IMR-90 (cell line): ENCODE measurements around the gene NATD1. TPM values are rescaled to one million over a fixed set of nuclear protein-coding genes. Genes with fewer than 3 reads are reported as not detected.

ENCODE experiments used
- ATAC-seq: fragments of 200-7000 bp; cut with Tn5 transposase; 2 replicates; pipeline ENCODE4 v1.9.1; 2020; ENCODE audit warnings: low read depth, mild to moderate bottlenecking, moderate library complexity
- BruUV-seq: library from RNA; stranded (reverse); fragments of 400-500 nt; replicated peaks from 2 replicates; lab custom pipeline; 2021; lab: Mats Ljungman, UMichigan
- CTCF ChIA-PET: fragments of 300-600 bp; formaldehyde crosslinking; extraction: SDS; loops from one replicate; lab custom pipeline; 2021; ENCODE audit warnings: antibody characterized with exemption; lab: Yijun Ruan, JAX
- POLR2A ChIA-PET: fragments of 300-600 bp; sonication (Branson Sonifier 250); formaldehyde crosslinking; loops from one replicate; lab custom pipeline; 2022; ENCODE audit warnings: antibody characterized with exemption; ENCODE audit not compliant: unreplicated experiment; lab: Charles Lee
- DNase-seq: peaks from one replicate; pipeline ENCODE4 v3.0.0; 2013
- H2AFZ ChIP-seq: replicated peaks from 2 replicates; pipeline ENCODE3; 2013; ENCODE audit warnings: low read length, mild to moderate bottlenecking; ENCODE audit not compliant: poor library complexity
- H2AK5ac ChIP-seq: 2 replicates; pipeline ENCODE4 v1.6.1; 2013; ENCODE audit warnings: low read depth, low read length, inconsistent platforms
- H2AK9ac ChIP-seq: replicated peaks from 2 replicates; pipeline ENCODE3; 2013; ENCODE audit warnings: mild to moderate bottlenecking, low read depth, low read length, moderate library complexity; ENCODE audit not compliant: poor library complexity
- H2BK120ac ChIP-seq: 2 replicates; pipeline ENCODE4 v1.6.1; 2013; ENCODE audit warnings: low read depth, low read length, inconsistent platforms
- H2BK15ac ChIP-seq: 3 replicates; pipeline ENCODE4 v1.6.1; 2013; ENCODE audit warnings: low read depth, low read length, inconsistent platforms
- H2BK20ac ChIP-seq: 2 replicates; pipeline ENCODE4 v1.6.1; 2013; ENCODE audit warnings: low read depth, mild to moderate bottlenecking, inconsistent platforms, low read length, moderate library complexity
- H2BK5ac ChIP-seq: 2 replicates; pipeline ENCODE4 v1.6.1; 2013; ENCODE audit warnings: mild to moderate bottlenecking, low read depth, low read length, inconsistent platforms; ENCODE audit not compliant: poor library complexity, severe bottlenecking
- H3K14ac ChIP-seq: replicated peaks from 2 replicates; pipeline ENCODE4 v1.6.1; 2013; ENCODE audit warnings: low read depth, low read length, inconsistent platforms
- H3K18ac ChIP-seq: 2 replicates; pipeline ENCODE4 v1.6.1; 2013; ENCODE audit warnings: low read depth, low read length, control low read depth
- H3K23ac ChIP-seq: 2 replicates; pipeline ENCODE4 v1.6.1; 2013; ENCODE audit warnings: low read depth, low read length, inconsistent platforms
- H3K27ac ChIP-seq: 2 replicates; pipeline ENCODE4 v1.5.1; 2013; ENCODE audit warnings: mild to moderate bottlenecking, control low read depth, low read length; ENCODE audit not compliant: insufficient read depth
- H3K27me3 ChIP-seq: 2 replicates; pipeline ENCODE4 v1.6.1; 2013; ENCODE audit warnings: low read length; ENCODE audit not compliant: control insufficient read depth, insufficient read depth
- H3K36me3 ChIP-seq: 2 replicates; pipeline ENCODE4 v1.6.1; 2013; ENCODE audit warnings: low read length, mixed read lengths; ENCODE audit not compliant: control insufficient read depth, insufficient read depth
- H3K4ac ChIP-seq: 2 replicates; pipeline ENCODE4 v1.6.1; 2013; ENCODE audit warnings: low read depth, low read length, inconsistent platforms
- H3K4me1 ChIP-seq: 2 replicates; pipeline ENCODE4 v1.6.1; 2013; ENCODE audit warnings: low read length, mixed read lengths; ENCODE audit not compliant: control insufficient read depth, insufficient read depth
- H3K4me2 ChIP-seq: 2 replicates; pipeline ENCODE4 v1.6.1; 2013; ENCODE audit warnings: low read depth, mild to moderate bottlenecking, control low read depth, low read length, moderate library complexity
- H3K4me3 ChIP-seq: 2 replicates; pipeline ENCODE4 v1.5.1; 2013; ENCODE audit warnings: low read depth, mild to moderate bottlenecking, control low read depth, low read length, moderate library complexity; ENCODE audit not compliant: insufficient read depth
- H3K56ac ChIP-seq: 2 replicates; pipeline ENCODE4 v1.6.1; 2013; ENCODE audit warnings: low read length, inconsistent platforms; ENCODE audit not compliant: insufficient read depth; ENCODE audit errors: extremely low read depth
- H3K79me1 ChIP-seq, 2 experiments: 2 replicates each; pipeline ENCODE4 v1.6.1; 2013; ENCODE audit warnings: low read length in 2 of 2, inconsistent platforms in 1 of 2, low read depth in 1 of 2
- H3K9ac ChIP-seq: 2 replicates; pipeline ENCODE4 v1.6.1; 2013; ENCODE audit warnings: low read depth, low read length, control low read depth
- H3K9me1 ChIP-seq: 2 replicates; pipeline ENCODE4 v1.6.1; 2013; ENCODE audit warnings: low read length, inconsistent platforms; ENCODE audit not compliant: insufficient read depth
- H3K9me3 ChIP-seq: 2 replicates; pipeline ENCODE4 v1.6.1; 2013; ENCODE audit warnings: low read length; ENCODE audit not compliant: control insufficient read depth, insufficient read depth
- H4K20me1 ChIP-seq: 2 replicates; pipeline ENCODE4 v1.6.1; 2013; ENCODE audit warnings: low read length, inconsistent platforms; ENCODE audit not compliant: insufficient read depth
- H4K5ac ChIP-seq: 2 replicates; pipeline ENCODE4 v1.6.1; 2013; ENCODE audit warnings: mild to moderate bottlenecking, low read depth, low read length, control low read depth
- H4K8ac ChIP-seq, 2 experiments: 2 replicates each; pipeline ENCODE4 v1.6.1; 2013; ENCODE audit warnings: low read depth in 2 of 2, low read length in 2 of 2, control low read depth in 1 of 2, inconsistent platforms in 1 of 2
- H4K91ac ChIP-seq: 2 replicates; pipeline ENCODE4 v1.6.1; 2013; ENCODE audit warnings: low read depth, low read length, inconsistent platforms; ENCODE audit not compliant: insufficient read depth
- BHLHE40 ChIP-seq: fragments of 150-350 bp; IDR thresholded peaks from 2 replicates; pipeline ENCODE4 v1.6.1; 2016; ENCODE audit warnings: mild to moderate bottlenecking, low read depth, low read length
- CHD1 ChIP-seq: IDR thresholded peaks from 2 replicates; pipeline ENCODE4 v1.6.1; 2012; ENCODE audit warnings: low read depth, low read length, improper control_type of control experiment
- FOS ChIP-seq: fragments of 150-350 bp; IDR thresholded peaks from 2 replicates; pipeline ENCODE4 v1.6.1; 2016; ENCODE audit warnings: low read depth, low read length
- MAFK ChIP-seq: IDR thresholded peaks from 2 replicates; pipeline ENCODE4 v1.6.1; 2012; ENCODE audit warnings: low read depth, low read length, improper control_type of control experiment
- MAZ ChIP-seq: IDR thresholded peaks from 2 replicates; pipeline ENCODE4 v1.6.1; 2012; ENCODE audit warnings: low read depth, mild to moderate bottlenecking, low read length, improper control_type of control experiment, moderate library complexity, borderline replicate concordance
- POLR2A ChIP-seq: IDR thresholded peaks from 2 replicates; pipeline ENCODE4 v1.6.1; 2012; ENCODE audit warnings: mild to moderate bottlenecking, low read depth, low read length
- RCOR1 ChIP-seq: IDR thresholded peaks from 2 replicates; pipeline ENCODE4 v1.6.1; 2012; ENCODE audit warnings: mild to moderate bottlenecking, low read length, improper control_type of control experiment; ENCODE audit not compliant: insufficient replicate concordance
- RFX5 ChIP-seq: IDR thresholded peaks from 2 replicates; pipeline ENCODE4 v1.8.0; 2012; ENCODE audit warnings: low read depth, mild to moderate bottlenecking, low read length, moderate library complexity
- USF2 ChIP-seq: fragments of 150-350 bp; IDR thresholded peaks from 2 replicates; pipeline ENCODE4 v1.6.1; 2017; ENCODE audit warnings: mild to moderate bottlenecking, antibody characterized with exemption, low read length, low read depth
- WGBS, 2 experiments: methylation state at CpG; one replicate each; pipeline versions ENCODE4 v1.1.5 to v1.1.7; 2013; ENCODE audit warnings: missing lambda C conversion rate in 2 of 2; ENCODE audit not compliant: insufficient read length in 1 of 2; ENCODE audit errors: extremely low coverage in 2 of 2; 5-methylcytosine and 5-hydroxymethylcytosine counted together
- dilution Hi-C: fragments of 300-500 bp; cut with HindIII; formaldehyde crosslinking; loops from one replicate; pipeline ENCODE4 v1.14.3; 2018; ENCODE audit warnings: low sequenced_read_pairs; ENCODE audit not compliant: unreplicated experiment
- in situ Hi-C: fragments of 300-500 bp; cut with MboI; formaldehyde crosslinking; loops from 3 replicates; pipeline ENCODE4 v1.14.3; 2019; ENCODE audit warnings: low sequenced_read_pairs, inconsistent platforms, mixed read lengths
- intact Hi-C: fragments of 100-400 bp; cut with micrococcal nuclease; formaldehyde crosslinking; loops from 2 replicates; pipeline ENCODE4 v1.10.0; 2022
- polyA plus RNA-seq, 3 experiments: library from polyadenylated mRNA; depleted of rRNA; stranded (reverse); fragments of >200 nt; gene quantifications; 2 replicates each; pipeline ENCODE4 v1.2.3, GENCODE V29; 2012; ENCODE audit warnings: low replicate concordance in 1 of 3
- total RNA-seq: library from RNA; depleted of rRNA; stranded (reverse); fragments of >200 nt; gene quantifications from 2 replicates; pipeline ENCODE4 v1.2.3, GENCODE V29; 2012

Gene NATD1
- total and polyA plus RNA-seq, 2 of the 4 experiments (the other 2 are of a cell fraction): 0.90 to 4.3 TPM

- Histone ChIP-seq H3K4ac (peak overlapping the region; percentile 82), H3K9me1 (peaks cover 28% of the 10 kb centered on the region), H2AK5ac (peak overlapping the region; percentile 93), H3K36me3 (peaks cover 4% of the 10 kb centered on the region), H3K79me1 (peaks cover 3 to 57% of the 10 kb centered on the region in 2 experiments; a peak in 3 of 4 replicates), H3K9me3 (no peaks in the 10 kb centered on the region), H3K27ac (peak overlapping the region; percentile 74), H4K20me1 (peaks cover 70% of the 10 kb centered on the region), H2AFZ (peak overlapping the region; percentile 64), H3K23ac (peak overlapping the region; percentile 92), H4K5ac (peak overlapping the region; percentile 9), H3K4me2 (peak overlapping the region; percentile 76), H2BK5ac (peak overlapping the region; percentile 77), H3K56ac (peak overlapping the region; percentile 27), H2BK20ac (peak overlapping the region; percentile 64), H2BK15ac (peak overlapping the region; percentile 81; the same call in 2 of the 3 replicates), H3K4me3 (peak overlapping the region; percentile 25), H2BK120ac (peak overlapping the region; percentile 48), H3K18ac (peak overlapping the region; percentile 50), H2AK9ac (peak overlapping the region; percentile 94), H4K8ac (peak overlapping the region; percentile 53 to 85), H3K4me1 (peaks cover 47% of the 10 kb centered on the region), H3K27me3 (no peaks in the 10 kb centered on the region), H4K91ac (peak overlapping the region; percentile 92), H3K9ac (peak overlapping the region; percentile 71), H3K14ac (peak overlapping the region; percentile 85)
- in situ Hi-C loops: no loop called here
- TF ChIP-seq CHD1 (0 out of 2 replicates have a peak, but pooled peaks have one; percentile 22), BHLHE40 (no peak), MAZ (peak; percentile 42; the same call in 1 of the 2 replicates), MAFK (no peak), FOS (no peak), RCOR1 (no peak), RFX5 (no peak), USF2 (no peak), POLR2A (peak; percentile 81)
- intact Hi-C loops: loop anchor here (1.0 kb wide), 1 partner anchor 158 kb away; no protein-coding TSS in a partner anchor
- ChIA-PET CTCF (no interaction called here), POLR2A (interaction anchor here (0.9 kb wide), 1 partner anchor 11 kb away, joined by 3 read pairs; no protein-coding TSS in a partner anchor)
- DNase-seq (no peak), ATAC-seq (no peak)
- no TSS peak for BruUV-seq
- dilution Hi-C loops: no loop called here
- 100% methylated on average over 2 of the region's 9 CpGs; no CpG with 5 or more reads in 1 of the 2 experiments for WGBS, 2 experiments
These were observed 33.9 kb upstream of the NATD1 start for GRCh38 chr17:21286909-21287702.
